Neutrophil (primary cell): Measurements from ENCODE around the gene RECQL5.

Experiments used
- H3K27ac ChIP-seq: fragments of 200-600 bp; sonication (generic); 2 replicates; pipeline ENCODE4 v1.5.1; 2016; ENCODE audit warnings: mild to moderate bottlenecking, moderate library complexity
- H3K27me3 ChIP-seq: fragments of 200-600 bp; sonication (generic); 2 replicates; pipeline ENCODE4 v1.6.0; 2016; ENCODE audit warnings: mild to moderate bottlenecking
- H3K36me3 ChIP-seq: fragments of 200-600 bp; sonication (generic); 2 replicates; pipeline ENCODE4 v1.5.1; 2017
- H3K4me1 ChIP-seq, 2 experiments: fragments of 200-600 bp in 1 of 2; sonication (generic) in 1 of 2; 1 replicate in 1 of 2; 2 replicates in 1 of 2; pipeline versions ENCODE4 v1.5.1 to v1.6.1; 2013 to 2016; ENCODE audit warnings: low read depth in 1 of 2, low read length in 1 of 2, mild to moderate bottlenecking in 1 of 2, moderate library complexity in 1 of 2; ENCODE audit not compliant: control insufficient read depth in 1 of 2, insufficient read depth in 1 of 2
- H3K4me3 ChIP-seq, 2 experiments: fragments of 200-600 bp in 1 of 2; sonication (generic) in 1 of 2; 1 replicate in 1 of 2; 2 replicates in 1 of 2; pipeline ENCODE4 v1.5.1; 2013 to 2016; ENCODE audit warnings: low read depth in 1 of 2, low read length in 1 of 2, mild to moderate bottlenecking in 1 of 2, moderate library complexity in 1 of 2
- H3K9me3 ChIP-seq: fragments of 200-600 bp; sonication (generic); 2 replicates; pipeline ENCODE4 v1.5.1; 2016
- CTCF ChIP-seq: fragments of 200-600 bp; sonication (generic); IDR thresholded peaks from 2 replicates; pipeline ENCODE4 v1.5.1; 2016; ENCODE audit warnings: antibody characterized with exemption

Gene RECQL5

GRCh38 chr17:75614006-75614405 lies 52.9 kb downstream of the RECQL5 start:
- H3K4me3 ChIP-seq: no peak overlapping the region
- H3K36me3 ChIP-seq: peaks cover 95% of the 10 kb centered on the region
- no peaks in the 10 kb centered on the region for H3K9me3 ChIP-seq
- H3K4me1 ChIP-seq: no peaks in the 10 kb centered on the region
- TF ChIP-seq CTCF: no peak
- H3K27me3 ChIP-seq: no peaks in the 10 kb centered on the region
- no peak overlapping the region for H3K27ac ChIP-seq

GRCh38 chr17:75612906-75613626 lies 53.9 kb downstream of the RECQL5 start:
- Histone ChIP-seq H3K27ac (no peak overlapping the region), H3K4me3 (no peak overlapping the region), H3K27me3 (no peaks in the 10 kb centered on the region)

GRCh38 chr17:75611851-75612429 lies 55.0 kb downstream of the RECQL5 start:
- Histone ChIP-seq H3K27me3 (no peaks in the 10 kb centered on the region), H3K4me1 (no peaks in the 10 kb centered on the region), H3K4me3 (no peak overlapping the region), H3K9me3 (no peaks in the 10 kb centered on the region), H3K27ac (no peak overlapping the region), H3K36me3 (peaks cover 86% of the 10 kb centered on the region)
- no peak for TF ChIP-seq CTCF

More at GRCh38 chr17:75612906-75613626, 53.9 kb downstream of the RECQL5 start:
- H3K9me3 ChIP-seq: no peaks in the 10 kb centered on the region
- no peak for TF ChIP-seq CTCF
- peaks cover 86% of the 10 kb centered on the region for H3K36me3 ChIP-seq
- H3K4me1 ChIP-seq: no peaks in the 10 kb centered on the region

GRCh38 chr17:75610103-75610984 lies 56.6 kb downstream of the RECQL5 start:
- Histone ChIP-seq H3K4me1 (no peaks in the 10 kb centered on the region), H3K27ac (no peak overlapping the region), H3K27me3 (no peaks in the 10 kb centered on the region), H3K4me3 (no peak overlapping the region), H3K9me3 (no peaks in the 10 kb centered on the region), H3K36me3 (peaks cover 76% of the 10 kb centered on the region)
- TF ChIP-seq CTCF: no peak

GRCh38 chr17:75607086-75607485 lies 59.9 kb downstream of the RECQL5 start:
- TF ChIP-seq CTCF: no peak
- H3K36me3 ChIP-seq: peaks cover 64% of the 10 kb centered on the region

More at GRCh38 chr17:75607086-75607485, 59.9 kb downstream of the RECQL5 start:
- Histone ChIP-seq H3K27me3 (no peaks in the 10 kb centered on the region), H3K27ac (no peak overlapping the region), H3K4me3 (no peak overlapping the region), H3K9me3 (no peaks in the 10 kb centered on the region), H3K4me1 (no peaks in the 10 kb centered on the region)
